Suppressor macrophage (primary cell): ENCODE results near the gene GPC6.
A peak's percentile ranks its signal among the peaks of the same experiment; 100 is the strongest.

Experiments
- DNase-seq, 4 experiments: peaks; one replicate each; pipeline ENCODE4 v3.0.0-alpha.2; 2020 to 2022

The GPC6 gene

DNA sequence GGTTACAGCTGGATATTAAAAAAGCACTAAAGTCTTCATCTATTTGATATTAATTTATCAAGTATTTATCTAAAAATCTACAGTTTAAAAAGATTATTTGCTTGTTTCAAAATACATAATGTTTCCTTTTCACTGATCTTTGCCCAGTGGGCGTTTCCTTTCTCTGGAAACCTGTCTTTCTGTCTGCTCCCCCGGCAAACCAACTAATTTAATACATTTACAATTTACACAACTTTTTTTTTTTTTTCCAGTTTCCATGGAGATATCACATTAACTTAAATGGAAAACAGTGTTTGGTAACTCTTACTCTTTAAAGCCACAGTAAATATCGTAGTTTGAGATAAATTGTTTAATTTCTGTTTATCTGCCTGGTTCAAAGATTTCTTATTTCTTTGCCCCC, 5.3 kb downstream of the GPC6 start:
- DNase-seq: no peak

DNA sequence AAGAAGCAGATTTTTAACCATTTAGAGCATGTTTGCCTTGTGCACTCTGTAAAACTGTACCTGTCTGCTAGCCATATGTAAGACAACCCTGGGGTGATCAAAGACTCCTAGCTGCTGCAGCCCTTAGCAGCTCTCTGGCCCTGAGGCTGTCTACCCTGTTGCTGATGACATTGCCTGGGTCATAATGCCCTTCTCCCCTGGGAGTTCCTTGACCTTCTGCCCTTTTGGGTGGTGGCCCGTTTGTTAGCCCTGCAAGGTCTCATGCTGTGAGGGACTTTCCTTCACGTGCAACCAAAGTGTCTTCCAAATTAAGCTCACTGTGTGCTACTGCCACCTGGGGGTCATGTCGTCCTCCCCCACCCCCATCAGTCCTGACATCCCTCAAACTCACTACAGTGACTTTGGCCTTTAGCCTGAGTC, 7.4 kb downstream of the GPC6 start:
- DNase-seq: no peak

DNA sequence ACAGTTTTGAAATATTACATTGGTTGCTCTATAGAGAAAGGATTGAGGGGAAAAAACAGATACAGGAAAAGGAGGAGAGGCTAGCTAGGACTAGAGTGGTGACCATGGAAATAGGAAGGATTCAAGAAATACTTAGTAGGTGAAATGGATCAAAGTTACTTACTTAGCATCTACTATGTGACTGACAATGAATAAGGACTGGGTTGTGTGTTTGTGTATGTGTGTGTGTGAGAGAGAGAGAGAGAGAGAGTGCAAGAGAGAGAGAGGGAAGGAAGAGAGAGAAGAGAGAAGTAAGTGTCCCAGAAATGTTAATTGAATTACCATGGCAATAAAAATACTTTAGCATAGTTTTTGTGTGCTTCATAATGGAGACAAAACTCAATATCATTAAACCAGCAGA, 7.9 kb downstream of the GPC6 start:
- no peak for DNase-seq

DNA sequence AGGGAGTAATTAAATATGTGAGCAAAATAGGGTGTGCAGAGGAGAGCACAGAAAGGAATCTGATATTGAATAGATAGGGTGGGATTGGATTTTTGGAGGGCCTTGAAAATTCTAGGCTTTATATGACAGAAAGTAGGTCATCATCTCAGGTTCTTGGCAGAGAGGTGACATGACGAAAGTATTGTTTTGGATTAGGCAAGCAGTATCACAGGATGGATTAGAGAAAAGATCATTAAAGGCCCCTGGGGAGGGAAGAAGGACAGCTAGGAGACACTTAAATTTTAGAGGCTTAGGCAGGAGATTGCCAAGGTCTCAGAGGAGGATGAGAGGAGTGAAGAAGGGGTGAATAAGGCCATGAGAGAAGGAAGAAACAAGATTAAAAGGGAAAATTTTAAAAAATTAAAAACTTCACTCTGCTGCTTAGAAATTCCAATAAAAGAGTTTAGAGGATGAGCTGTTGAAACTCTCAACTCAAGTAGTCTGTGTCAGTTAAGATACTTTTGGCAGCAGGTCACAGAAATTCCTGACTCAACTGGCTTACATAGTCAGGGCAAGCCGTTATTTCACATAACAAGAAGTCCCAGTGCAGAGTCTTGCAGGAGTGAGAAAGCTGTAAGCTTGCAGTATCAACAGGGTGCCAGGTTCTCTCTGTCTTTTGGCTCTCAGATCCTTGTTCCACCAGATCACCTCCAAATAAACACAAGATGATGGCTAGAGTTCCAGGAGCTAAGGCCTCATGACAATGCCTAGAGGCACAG, 8.8 kb downstream of the GPC6 start:
- no peak for DNase-seq

DNA sequence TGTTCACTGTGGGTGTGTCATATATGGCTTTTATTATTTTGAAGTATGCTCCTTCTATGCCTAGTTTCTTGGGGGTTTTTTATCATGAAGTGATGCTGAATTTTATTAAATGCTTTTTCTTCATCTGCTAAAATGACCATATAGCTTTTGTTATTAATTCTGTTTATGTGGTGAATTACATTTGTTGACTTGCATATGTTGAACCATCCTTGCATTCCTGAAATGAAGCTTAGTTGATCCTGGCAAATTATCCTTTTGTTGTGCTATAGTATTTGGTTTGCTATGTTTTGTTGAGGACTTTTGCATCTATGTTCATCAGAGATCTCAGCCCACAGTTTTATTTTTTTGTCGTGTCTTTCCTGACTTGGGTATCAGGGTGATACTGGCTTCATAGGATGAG, 12.1 kb downstream of the GPC6 start:
- no peak for DNase-seq

DNA sequence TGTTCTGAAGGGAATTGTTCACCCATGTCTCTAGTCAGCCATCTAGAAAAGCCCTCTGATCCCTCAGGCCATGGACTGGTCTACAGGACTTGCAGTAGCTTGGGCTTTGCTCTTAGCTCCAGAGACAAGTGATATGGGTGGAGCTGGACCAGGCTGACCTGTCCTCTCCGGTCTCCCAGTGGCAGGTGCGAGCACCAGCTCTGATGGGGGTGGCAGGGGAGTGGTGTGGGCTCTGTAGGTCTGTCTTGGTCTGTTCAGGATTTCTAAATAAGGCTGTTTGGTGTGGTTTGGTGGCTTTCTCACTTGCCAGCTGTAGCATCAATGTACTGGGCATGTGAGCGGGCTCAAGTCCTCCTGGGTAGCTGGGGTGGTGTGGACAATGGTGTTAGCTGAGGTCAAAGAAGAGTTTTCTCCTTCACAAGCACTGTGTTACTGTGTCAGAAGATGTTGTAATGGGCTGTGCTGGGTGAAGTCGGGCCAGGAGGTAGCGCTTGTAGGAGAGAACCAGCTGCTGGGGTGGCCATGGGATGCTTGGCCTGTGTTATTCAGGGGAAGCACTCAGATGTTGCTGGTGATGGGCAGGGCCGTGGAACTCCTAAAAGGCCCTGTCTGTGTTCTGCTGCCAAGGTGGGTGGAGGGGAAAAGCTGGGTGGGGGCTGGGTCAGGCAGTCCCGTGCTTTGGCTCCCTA, 16.9 kb downstream of the GPC6 start:
- no peak for DNase-seq

DNA sequence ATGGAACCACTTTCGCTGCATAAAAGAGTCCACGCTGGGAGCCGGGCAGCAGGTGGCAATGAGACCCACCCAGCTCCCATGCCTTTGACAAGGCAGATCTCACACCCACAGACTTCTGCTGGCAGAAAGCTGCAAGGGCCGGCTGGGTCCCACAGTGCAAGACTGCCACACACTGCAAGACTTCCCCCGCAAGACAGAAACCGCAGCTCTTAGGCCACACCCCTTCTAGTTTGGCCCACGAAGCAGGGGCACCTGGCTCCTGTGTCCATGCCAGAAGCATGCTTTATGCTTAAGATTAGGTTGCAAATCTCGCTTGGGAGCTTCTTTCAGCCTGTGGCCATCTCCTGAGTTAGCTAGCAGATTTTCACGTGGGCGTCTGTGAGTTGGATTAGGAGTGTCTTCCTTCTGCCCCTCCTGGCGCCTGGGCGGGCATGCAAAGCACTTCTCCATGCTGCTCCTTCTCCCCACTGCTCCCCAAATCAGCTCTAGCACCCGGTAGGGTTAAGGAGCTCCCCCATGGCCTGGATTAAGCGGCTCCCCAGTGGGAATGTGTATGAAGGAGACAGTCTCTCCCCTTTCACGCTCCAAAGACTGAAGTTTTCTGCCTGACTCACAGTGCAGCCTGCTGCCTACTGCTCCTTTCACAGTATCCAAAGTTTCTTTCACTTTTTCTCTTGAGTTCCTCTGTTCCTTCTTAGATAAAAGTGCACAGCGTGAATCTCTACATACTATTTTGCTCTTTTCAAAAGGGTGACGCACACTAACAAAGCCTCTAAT, 17.7 kb downstream of the GPC6 start:
- peak in 2 of 4 experiments; percentile 6 to 9 for DNase-seq

DNA sequence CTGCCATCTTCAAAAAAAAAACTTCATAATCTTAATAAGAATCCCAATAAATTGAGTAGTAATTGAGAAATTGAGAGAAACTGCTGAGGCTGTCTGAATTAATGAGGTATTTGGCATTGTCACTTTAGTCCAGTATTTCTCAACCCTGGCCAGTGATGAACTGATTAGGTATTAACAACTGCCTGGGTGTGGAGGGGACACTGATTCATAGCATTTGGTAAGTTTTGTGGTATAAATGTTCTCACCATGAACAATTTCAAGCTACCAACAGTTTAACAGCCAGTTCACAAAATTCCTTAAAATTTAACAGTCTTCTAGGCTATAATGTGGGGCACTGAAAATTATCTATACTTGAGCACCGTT, 18.3 kb downstream of the GPC6 start:
- no peak for DNase-seq

DNA sequence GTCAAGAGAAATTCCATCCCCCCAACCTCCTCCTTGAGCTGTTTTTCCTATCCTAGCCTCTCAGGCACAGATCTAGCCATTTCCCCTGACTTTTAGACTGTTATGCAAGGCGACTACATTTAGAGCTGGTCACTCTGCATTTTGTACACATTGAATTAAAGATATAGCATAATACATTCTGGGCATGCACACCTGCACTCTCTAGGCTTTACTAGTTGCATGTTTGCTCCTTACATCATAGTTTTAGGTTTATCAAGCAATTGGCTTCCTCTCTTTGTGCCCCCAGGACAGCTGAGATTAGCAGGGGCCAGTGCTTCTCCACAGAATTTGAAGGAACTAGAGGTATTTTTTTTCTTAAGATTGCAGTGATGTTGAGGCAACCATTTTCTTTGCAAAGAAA, 19.5 kb downstream of the GPC6 start:
- no peak for DNase-seq

DNA sequence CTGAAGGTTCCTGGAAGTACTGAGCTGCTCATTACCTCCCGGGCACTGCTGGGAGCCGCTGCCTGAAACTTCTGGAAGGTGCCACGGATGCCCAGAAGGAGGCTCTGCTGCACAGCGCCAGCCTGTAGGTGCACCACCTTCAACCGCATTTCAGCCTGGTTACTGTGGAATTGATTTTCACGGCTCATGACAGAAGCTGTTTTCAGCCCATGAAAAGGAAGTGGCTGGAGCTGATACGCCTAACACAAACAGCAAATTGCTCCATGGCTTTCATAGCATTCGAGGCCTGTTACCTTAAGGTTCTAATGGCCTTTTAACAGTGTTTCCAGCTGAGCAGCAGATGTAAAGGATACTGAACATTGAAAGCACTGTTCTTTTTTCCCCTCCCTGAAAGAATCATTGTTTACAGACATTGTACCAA, 22.0 kb downstream of the GPC6 start:
- no peak for DNase-seq

DNA sequence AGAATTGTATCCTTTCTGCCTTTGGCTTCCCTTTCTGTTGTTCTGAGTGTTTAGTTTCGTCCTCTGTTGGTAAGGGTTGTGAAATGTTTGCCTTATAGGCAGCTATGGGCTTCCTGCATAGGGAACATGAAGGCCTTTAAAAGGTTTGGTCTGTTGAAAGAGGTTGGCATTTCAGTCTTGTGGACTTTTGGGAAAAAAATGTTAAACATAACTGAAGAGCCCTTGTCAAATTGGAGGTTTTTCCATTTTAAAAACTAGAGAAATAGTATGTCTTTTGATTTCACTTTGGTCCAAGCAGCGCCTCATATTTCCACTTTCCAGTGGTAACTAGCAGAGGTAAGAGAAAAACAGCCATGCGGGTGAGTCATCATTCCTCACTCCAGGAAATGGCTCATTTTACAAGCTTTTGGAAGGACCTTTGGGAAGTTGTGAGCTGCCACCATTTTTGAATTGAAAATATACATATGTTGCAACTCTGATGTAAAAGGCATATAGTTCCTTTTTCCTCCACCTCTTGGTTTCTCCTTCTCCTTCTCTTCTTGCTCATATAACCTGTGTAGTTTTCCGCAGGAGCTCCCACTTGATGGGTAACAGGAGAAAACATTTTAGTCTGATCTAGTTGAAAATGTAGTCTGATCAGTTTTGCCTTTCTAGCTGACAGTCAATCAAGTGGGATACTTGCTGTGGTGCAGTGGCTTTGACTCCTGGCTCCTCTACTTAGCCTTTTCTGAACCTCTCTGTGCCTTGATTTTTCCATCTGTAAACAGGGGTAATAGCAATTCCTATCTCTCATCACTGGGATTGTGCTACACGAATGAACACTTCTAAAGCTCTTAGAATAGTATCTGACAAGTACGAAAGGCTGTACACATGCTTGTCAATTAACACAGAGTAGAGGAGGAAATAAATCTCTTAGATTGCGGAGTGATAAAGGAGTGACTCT, 23.0 kb downstream of the GPC6 start:
- DNase-seq: no peak

DNA sequence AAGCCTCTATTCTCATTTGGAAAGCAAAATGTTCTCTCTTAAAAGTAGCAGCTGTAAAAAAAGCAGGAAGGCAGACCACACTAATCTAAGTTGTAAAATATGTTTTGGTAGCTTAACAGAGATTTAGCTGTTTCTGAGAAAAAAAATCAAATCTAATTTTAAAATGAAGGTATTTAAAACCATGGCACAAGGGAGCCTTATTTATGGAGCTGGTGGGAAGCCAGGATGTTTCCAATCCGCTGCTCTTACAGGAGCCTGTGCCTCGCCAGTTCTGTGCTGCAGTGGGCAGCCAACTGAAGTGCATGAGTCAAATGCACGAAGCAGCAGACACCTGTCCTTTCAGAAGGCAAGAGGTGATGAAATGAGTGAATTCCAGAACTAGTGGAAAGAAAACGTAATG, 28.2 kb downstream of the GPC6 start:
- DNase-seq: no peak

DNA sequence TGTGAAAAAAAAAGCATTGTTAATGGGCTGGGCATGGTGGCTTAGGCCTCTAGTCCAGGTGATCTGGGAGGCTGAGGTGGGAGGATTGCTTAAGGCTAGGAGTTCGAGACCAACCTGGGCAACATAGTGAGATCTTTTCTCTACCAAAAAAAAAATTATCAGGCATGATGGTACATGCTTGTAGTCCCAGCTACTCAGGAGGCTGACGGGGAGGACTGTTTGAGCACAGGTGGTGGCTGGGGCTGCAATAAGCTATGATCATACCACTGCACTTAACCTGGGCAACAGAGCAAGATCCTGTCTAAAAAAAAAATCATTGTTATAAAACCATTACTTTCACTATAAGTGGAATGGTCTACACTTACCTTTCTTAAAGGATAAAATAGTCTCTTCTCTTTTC, 30.4 kb downstream of the GPC6 start:
- no peak for DNase-seq

DNA sequence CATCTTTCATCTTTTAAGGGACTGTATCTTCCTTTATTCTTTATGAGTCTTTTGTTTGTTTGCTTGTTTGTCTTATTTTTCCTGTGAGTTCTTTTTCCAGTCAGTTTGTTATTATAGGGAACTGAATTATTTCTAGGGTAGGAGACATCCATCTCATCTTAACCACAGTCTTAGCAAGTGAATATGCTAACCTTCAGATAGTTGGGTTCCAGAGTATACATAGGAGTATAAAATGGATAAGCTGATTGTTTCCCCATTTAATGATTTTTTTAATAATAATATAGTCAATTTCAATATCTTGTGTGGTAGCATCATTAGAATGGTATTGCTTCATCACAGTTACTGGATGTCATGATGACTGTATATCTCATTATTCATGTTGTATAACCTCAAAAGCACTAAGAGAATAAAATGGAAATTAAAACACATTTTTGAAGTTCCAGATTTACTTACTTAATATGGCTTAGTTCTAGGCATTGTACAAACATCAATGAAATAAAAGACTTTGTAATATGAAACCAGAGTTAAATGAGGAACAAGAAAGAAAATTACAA, 33.0 kb downstream of the GPC6 start:
- DNase-seq: no peak

DNA sequence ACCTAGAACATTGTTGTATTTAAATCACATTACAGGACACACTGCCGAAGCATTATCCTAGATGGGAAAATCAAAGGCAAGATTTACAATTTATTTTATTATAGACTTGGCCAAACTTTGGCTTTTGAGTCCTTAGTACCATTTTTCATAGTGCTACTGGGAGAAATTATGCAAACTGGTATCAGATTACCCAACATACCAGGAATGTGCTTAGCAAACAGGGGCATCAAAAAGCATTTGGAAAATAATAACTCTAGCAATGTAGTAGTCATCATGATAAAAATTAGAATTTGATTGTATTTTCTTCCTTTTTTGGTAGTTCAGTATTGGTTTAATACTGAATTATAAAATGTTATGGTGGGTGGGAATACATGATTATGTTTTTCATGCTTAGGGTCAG, 34.0 kb downstream of the GPC6 start:
- DNase-seq: no peak

DNA sequence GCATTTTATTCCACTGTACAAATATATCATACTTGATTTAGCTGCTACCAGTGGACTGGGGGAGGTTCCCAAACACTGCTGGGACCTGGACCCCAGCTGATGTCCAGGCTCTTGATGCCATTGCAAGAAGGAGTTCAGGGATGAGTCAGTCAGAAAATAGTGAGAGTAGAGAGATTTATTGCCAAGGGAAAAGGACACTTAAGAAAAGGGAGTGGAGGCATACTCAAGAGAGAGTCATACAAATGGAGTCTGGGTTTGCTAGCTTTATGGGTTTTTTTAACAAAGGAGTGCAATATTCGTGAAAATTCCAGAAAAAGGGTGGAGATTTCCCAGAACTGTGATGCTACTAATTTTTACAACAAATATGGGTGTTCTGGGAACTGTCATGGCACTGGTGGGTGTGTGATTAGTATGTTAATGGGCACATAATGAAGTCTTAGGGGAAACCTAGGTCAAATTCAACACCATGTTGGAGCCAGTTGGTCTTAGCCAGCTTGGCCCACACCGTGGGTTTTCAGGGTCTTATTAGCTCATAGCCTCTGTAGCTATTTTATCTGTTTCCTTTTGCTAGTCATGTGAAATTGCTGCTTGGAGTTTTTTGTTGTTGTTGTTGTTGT, 36.2 kb downstream of the GPC6 start:
- DNase-seq: no peak

DNA sequence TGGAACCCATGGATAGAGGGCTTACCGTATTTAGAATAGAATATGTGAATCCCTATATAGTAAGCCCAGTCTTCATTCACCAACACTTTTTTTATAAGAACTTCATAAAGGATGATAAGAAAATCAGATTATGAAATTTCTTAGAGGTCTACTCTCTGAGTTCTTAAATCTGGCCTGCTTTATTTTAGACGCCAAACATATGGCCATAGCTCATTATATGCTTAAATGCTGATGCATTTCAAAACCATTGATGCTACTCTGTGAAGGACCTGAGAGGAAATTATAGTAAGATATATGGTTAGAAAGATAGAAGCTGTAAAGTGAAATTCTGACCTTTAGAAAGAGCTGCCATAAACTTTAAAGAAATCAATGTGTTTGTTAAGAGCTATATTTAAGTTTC, 38.3 kb downstream of the GPC6 start:
- no peak for DNase-seq

DNA sequence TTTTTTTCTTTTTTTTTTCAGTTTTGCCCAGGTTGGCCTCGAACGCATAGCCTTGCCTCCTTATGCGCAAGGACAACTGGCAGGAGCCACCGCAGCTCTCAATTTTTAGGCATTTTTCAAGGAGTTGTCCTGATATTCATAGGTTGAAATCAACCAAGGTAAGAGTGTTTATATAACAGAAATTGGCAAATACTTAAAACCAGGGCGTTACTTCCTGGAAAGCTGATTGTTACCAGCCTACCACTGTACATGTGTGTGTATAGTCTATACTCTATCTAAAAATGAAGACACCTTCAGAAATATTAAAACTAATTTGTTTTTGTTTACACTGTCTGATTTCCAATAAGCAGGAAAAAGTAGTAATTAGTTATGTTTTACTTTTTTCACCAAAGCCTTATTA, 39.2 kb downstream of the GPC6 start:
- DNase-seq: no peak

DNA sequence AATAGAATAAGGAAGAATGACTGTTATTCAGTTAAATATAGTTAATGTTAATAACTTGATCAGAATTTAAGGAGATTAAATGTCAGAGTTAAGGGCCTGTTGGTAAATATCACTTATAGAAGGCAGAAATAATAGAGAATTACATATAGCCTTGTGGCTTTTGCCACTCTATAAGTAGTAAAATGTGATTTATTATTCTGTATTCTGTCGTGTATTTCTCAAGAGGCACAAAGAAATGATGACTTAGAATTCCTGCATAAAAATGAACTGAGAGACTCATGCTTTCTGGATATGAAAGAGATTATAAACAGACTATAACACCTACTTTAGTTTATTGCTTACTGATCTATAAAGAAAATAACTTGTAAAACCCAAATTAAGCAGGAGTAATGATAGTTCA, 40.1 kb downstream of the GPC6 start:
- DNase-seq: no peak

DNA sequence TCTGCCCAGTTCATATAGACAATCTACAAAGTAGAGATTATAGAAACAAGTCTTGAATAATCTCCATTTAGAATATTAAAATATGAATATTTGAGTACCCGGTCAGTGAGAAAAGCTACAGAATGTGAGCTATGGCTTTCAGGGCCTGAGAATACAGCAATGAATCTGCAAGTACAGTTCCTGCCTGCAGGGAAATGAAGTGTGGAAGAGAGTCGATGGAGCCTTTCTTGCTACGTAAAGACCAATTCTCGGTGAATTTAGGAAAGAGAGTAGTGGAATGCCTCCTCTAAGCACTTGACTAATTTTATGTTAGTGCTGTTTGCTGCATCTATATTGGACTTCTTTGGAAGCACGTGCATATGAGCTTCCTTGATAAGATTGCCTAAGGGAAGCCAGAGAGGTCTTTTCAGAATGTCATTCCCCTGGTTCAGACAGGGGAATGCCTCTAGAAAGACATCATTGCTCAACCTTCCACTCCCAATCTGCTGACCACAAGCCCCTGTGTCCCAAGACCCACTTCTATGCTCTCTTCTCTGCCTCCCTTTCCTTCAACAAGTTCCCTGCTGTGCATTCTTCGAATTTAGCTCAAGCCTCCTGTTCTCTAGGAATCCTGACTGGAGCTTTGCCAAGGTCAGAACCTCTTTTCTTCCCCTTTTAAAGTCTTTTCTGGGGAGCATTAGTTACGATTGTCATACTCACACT, 41.9 kb downstream of the GPC6 start:
- no peak for DNase-seq
